Colonic mucosa (tissue), 4 donors: ENCODE data around the gene ERBB4. TPM values are rescaled to one million over a fixed set of nuclear protein-coding genes. Genes with fewer than 3 reads are reported as not detected.

ENCODE experiments used
- DNase-seq: peaks from one replicate; pipeline ENCODE4 v3.0.0-alpha.2; 2020
- H3K27ac ChIP-seq: fragments of 200-600 bp; one replicate; pipeline ENCODE4 v1.8.0; 2021
- H3K27me3 ChIP-seq: fragments of 200-600 bp; one replicate; pipeline ENCODE4 v1.8.0; 2021
- H3K36me3 ChIP-seq: fragments of 200-600 bp; one replicate; pipeline ENCODE4 v1.8.0; 2021
- H3K4me1 ChIP-seq: fragments of 200-600 bp; one replicate; pipeline ENCODE4 v1.8.0; 2021; ENCODE audit warnings: mild to moderate bottlenecking
- H3K4me3 ChIP-seq: fragments of 200-600 bp; one replicate; pipeline ENCODE4 v1.8.0; 2021
- H3K9ac ChIP-seq, 2 donors: one replicate each; pipeline ENCODE4 v1.7.0; 2013; ENCODE audit warnings: control low read depth in 2 of 2, low read depth in 2 of 2, low read length in 2 of 2
- H3K9me3 ChIP-seq: fragments of 200-600 bp; one replicate; pipeline ENCODE4 v1.8.0; 2021
- intact Hi-C: fragments of 100-400 bp; cut with DNase I; formaldehyde crosslinking; loops from one replicate; pipeline ENCODE4 v1.14.1; 2022
- total RNA-seq, 2 donors: library from RNA; stranded (reverse); fragmentation: NEBNext Ultra II Directional in 1 of 2; extraction: Animal tissue kit (Norgen Biotek cat#: 25700) in 1 of 2; gene quantifications; one replicate each; pipeline ENCODE4 v1.2.1, GENCODE V29; 2021
- TF ChIP-seq, protein P1 (sequence below): fragments of 200-600 bp; IDR thresholded peaks from one replicate; pipeline ENCODE4 v1.8.0; 2022; ENCODE audit warnings: antibody characterized with exemption, mild to moderate bottlenecking
- donor health status: healthy.
- donor health status: DM: no; HTN: no; CAD: no.
- donor health status: DM: no; HTN: no; CAD: no.

The ERBB4 gene
- total RNA-seq, 2 donors from 2014 or later: 0.05 to 0.07 TPM

DNA sequence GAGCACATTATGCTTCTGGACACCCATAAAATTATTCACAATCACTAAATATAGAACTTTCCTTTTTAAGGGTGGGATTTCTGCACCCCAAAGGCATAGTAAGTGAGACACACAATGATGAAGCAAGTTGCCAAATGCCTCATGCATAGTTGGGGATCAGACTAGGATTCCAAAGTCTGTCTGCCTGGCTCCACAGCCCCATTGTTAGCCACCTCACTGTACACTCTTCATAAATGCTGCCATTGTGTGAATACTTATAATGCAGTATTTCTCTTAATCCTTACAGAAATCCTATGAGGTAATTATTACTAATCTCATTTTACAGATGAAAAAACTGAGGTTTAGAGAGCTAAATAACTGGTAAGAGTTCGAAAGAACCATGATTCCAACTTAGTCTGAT, 738.6 kb downstream of the ERBB4 start:
- Histone ChIP-seq H3K9me3 (no peaks in the 10 kb centered on the region), H3K27me3 (no peaks in the 10 kb centered on the region), H3K36me3 (no peaks in the 10 kb centered on the region), H3K4me3 (no peak overlapping the region), H3K4me1 (no peaks in the 10 kb centered on the region), H3K27ac (no peak overlapping the region), H3K9ac (no peak overlapping the region)
- DNase-seq: no peak
- TF ChIP-seq, protein P1, sequence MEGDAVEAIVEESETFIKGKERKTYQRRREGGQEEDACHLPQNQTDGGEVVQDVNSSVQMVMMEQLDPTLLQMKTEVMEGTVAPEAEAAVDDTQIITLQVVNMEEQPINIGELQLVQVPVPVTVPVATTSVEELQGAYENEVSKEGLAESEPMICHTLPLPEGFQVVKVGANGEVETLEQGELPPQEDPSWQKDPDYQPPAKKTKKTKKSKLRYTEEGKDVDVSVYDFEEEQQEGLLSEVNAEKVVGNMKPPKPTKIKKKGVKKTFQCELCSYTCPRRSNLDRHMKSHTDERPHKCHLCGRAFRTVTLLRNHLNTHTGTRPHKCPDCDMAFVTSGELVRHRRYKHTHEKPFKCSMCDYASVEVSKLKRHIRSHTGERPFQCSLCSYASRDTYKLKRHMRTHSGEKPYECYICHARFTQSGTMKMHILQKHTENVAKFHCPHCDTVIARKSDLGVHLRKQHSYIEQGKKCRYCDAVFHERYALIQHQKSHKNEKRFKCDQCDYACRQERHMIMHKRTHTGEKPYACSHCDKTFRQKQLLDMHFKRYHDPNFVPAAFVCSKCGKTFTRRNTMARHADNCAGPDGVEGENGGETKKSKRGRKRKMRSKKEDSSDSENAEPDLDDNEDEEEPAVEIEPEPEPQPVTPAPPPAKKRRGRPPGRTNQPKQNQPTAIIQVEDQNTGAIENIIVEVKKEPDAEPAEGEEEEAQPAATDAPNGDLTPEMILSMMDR: no peak
- intact Hi-C loops: no loop called here

DNA sequence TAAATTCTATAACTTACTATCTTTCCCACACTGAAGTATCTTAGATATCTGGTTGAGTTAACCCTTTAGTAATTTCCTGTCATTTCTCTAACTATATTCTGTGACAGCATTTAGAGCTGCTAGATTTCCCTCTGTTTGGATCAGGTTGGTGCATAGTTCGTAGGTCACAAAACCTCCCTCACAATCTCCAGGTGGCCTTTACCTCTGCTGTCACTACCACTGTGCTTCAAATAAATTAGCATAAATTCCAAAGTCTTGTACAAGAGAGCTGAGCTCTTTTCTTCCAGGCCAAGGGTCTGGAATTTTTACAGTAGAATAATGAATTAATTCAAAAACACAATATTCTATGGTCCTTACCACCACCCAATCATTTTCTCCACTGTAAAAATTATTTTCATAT, 739.7 kb downstream of the ERBB4 start:
- H3K4me3 ChIP-seq: no peak overlapping the region
- H3K36me3 ChIP-seq: no peaks in the 10 kb centered on the region
- no peak overlapping the region for H3K9ac ChIP-seq
- no peaks in the 10 kb centered on the region for H3K4me1 ChIP-seq
- no peak overlapping the region for H3K27ac ChIP-seq
- no peak for DNase-seq
- intact Hi-C loops: no loop called here
- no peaks in the 10 kb centered on the region for H3K9me3 ChIP-seq
- H3K27me3 ChIP-seq: no peaks in the 10 kb centered on the region
- TF ChIP-seq, protein P1: no peak

DNA sequence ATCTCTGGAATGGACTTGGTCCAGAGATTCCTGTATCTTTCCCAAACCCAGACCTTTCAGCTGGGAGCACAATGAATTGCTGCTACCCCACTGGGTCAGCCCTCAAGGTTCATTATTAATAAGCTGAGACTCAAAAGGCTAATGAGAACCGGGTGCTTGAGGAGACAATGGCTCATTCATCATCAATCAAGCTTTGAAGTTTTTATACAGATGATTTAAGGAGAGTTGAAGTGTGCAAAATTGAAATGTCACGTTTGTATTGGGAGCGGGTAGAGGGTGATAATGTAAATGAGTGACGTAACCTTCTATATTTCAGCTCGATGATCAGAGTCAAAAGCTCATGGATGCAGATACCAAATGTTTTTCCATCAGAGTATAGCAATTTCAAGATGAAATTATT, 744.9 kb downstream of the ERBB4 start:
- TF ChIP-seq, protein P1: no peak

DNA sequence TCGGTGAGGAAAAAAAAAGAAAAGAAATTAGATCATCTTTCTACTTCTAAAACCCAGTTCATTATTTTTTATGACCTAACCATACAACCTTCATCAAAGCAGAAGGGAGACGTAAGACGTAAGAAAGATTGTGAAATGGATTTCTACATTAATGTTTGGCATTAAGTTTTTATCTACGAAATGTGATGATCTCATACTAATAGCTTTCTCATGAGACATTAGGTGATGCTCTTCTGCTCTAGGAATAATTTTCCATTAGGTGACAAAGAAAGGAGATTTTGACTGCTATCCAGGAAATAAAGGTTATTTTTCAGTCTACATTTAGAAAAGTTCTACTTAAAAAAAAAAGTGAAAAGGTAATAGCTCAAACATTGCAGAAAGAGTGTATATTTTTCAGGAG, 748.6 kb downstream of the ERBB4 start:
- H3K36me3 ChIP-seq: no peaks in the 10 kb centered on the region
- TF ChIP-seq, protein P1: no peak
- intact Hi-C loops: no loop called here
- no peak overlapping the region for H3K9ac ChIP-seq
- no peaks in the 10 kb centered on the region for H3K4me1 ChIP-seq
- H3K27ac ChIP-seq: no peak overlapping the region
- no peaks in the 10 kb centered on the region for H3K9me3 ChIP-seq
- DNase-seq: no peak
- H3K27me3 ChIP-seq: no peaks in the 10 kb centered on the region
- no peak overlapping the region for H3K4me3 ChIP-seq

More for the DNA sequence above, 744.9 kb downstream of the ERBB4 start:
- Histone ChIP-seq H3K9me3 (no peaks in the 10 kb centered on the region), H3K27me3 (no peaks in the 10 kb centered on the region), H3K4me3 (no peak overlapping the region), H3K4me1 (no peaks in the 10 kb centered on the region), H3K9ac (no peak overlapping the region), H3K27ac (no peak overlapping the region), H3K36me3 (no peaks in the 10 kb centered on the region)
- intact Hi-C loops: no loop called here
- DNase-seq: no peak

DNA sequence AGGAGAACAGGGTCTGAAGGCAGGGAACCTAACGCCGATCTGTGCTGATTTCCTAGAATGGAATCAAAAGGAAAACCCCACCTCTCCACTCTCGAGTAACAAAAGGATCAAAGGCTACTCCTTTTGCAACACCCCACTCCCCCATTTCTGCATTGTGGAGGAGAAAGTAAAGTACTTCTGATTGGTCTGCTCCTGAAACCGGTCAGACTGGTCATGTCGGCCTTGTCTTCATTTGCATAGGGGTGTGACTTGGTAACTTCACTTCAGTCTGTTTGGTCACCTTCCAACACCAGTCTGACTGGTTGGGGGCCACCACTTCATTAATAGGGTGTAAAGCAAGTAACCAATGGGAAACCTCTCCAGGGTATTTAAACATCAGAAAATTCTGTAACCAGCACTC, 771.9 kb downstream of the ERBB4 start:
- no peak overlapping the region for H3K4me3 ChIP-seq

More for the DNA sequence above, 771.9 kb downstream of the ERBB4 start:
- DNase-seq: peak; percentile 59
- Histone ChIP-seq H3K9me3 (no peaks in the 10 kb centered on the region), H3K9ac (no peak overlapping the region), H3K27me3 (no peaks in the 10 kb centered on the region), H3K27ac (no peak overlapping the region), H3K4me1 (no peaks in the 10 kb centered on the region), H3K36me3 (no peaks in the 10 kb centered on the region)
- TF ChIP-seq, protein P1: no peak
- intact Hi-C loops: no loop called here
